Right ventricle myocardium superior (tissue), 1 donor: ENCODE measurements around the gene ZNF75A. TPM values are rescaled to one million over a fixed set of nuclear protein-coding genes. Genes with fewer than 3 reads are reported as not detected.
"Not testable (repeated sequence)": the region's sequence is repeated elsewhere in the genome, so short reads cannot be mapped to it uniquely, and the experiment has no call there.

ENCODE experiments used
- ATAC-seq: fragments of 200-7000 bp; cut with Tn5 transposase; one replicate; pipeline ENCODE4 v1.9.1; 2020; ENCODE audit warnings: mild to moderate bottlenecking; ENCODE audit not compliant: poor library complexity
- DNase-seq: peaks from one replicate; pipeline ENCODE4 v3.0.0-alpha.2; 2020
- intact Hi-C: fragments of 100-400 bp; cut with DNase I; formaldehyde crosslinking; loops from one replicate; pipeline ENCODE4 v1.11.2; 2022
- long read RNA-seq: library from polyadenylated mRNA; unstranded; transcript quantifications from one replicate; pipeline ENCODE4 v2.0.0, GENCODE V29; 2021
- total RNA-seq: library from RNA; stranded (reverse); fragmentation: NEBNext Ultra II Directional; extraction: Animal tissue kit (Norgen Biotek cat#: 25700); gene quantifications from one replicate; pipeline ENCODE4 v1.2.1, GENCODE V29; 2021
- donor health status: DM: no; HTN: yes; CAD: no; lungs with severe emphysema.

The ZNF75A gene
- 16.8 TPM for total RNA-seq
- long read RNA-seq, transcript ZNF75A-205 (6 exons, 2,347 nt): major isoform, 7 of 52 reads
- long read RNA-seq, partial matches to known transcripts: 2 of 52 reads
- long read RNA-seq, other reads (novel, unspliced or antisense): 40 of 52 reads

DNA sequence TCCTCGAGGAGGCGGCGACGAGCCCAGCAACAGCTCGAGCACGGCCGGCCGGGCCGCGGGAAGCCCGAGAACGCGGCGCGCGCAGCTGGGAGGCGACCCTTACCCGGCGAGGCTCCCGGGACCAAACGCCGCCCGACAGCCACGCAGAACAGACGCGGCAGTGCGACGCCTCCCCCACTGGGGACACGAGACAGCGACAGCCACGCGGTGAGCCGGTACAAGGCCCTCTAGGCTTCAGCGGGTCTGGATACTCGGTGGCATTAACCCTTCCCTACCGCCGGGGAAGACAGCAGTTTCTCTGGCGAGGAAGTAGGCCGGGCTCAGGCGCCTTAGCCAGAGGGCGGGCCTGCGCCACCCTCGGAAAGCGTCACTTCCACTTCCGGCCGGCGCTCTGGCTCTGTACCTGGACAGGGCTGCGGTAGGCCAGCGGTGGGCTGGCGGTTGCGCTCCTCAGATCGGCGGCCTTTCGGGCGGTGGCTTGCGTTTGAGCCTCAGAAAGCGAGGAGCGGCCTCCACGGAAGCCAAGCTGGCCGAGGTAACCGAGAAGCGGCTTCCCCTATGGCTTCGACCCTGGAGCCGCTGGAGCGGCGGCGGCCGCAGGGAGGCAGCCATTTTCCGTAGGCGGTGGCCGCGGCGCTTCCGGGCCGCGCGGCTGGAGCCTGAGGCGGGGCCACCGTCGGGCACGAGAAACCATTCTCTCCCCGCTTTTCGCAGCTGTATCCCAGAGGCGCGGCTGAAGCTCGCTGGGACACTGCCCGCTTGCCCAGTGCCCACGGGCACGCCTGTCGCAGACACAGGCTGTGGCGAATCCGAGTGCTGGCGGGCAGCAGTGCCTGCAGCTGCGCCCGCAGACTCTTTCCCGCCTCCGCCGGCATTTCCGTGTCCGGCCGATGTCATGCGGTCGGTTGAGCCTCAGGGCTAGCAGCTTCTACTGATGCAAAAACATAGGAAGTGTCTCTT is at the start of gene ZNF75A, which contains the start of gene TIGD7:
Gene ZNF75A, plus strand, starts transcription at position 389 of the 960 bp plus-strand sequence. CDS start 2,932 bp downstream, outside the sequence.
Gene TIGD7, minus strand, starts transcription at position 322 of the 960 bp plus-strand sequence. CDS start 4,816 bp downstream, outside the sequence.
- peak; percentile 100 for ATAC-seq
- intact Hi-C loops: loop anchor here (2.0 to 10.0 kb wide), 4 partner anchors 41 to 189 kb away; partner anchors contain the start of genes C16orf90 and ZNF200
- DNase-seq: peak; percentile 94

DNA sequence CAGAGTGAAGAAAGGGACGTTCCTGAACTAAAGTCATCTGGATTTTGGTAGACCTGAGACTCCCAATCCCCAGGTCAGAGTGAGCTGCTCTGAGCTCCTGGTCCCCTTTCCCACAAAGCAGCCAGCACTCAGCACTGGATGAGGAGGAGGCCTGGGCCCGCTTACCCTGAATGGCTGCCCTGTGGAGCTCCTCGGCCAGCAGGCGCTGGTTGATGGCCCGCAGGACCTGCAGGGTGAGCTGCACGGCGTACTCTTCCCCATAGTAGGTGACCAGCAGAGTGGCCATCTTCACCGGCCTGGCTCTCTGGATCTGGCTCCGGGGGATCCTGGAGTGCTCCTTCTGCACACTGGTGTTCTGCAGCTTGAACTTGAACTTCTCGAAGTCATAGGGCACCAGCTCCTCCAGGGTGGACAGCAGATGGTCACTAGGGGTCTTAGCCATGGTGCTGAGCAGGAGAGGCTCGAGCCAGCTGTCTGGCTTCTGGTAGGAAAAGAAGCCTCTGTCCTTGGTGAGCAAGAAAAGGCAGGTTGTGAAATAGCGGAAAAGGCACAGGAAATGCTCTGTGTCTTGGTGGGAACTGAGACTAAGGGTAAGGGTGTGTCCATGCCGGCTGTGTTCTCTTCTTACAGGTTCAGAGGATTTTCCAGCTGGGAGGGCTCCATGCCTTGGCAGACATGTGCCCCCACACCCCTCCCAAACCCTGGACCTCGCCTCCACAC is 49.0 kb upstream of the ZNF75A start, which contains the start of gene MEFV:
Gene MEFV, minus strand, starts transcription at position 488 of the 720 bp plus-strand sequence. Its CDS starts 46 bp downstream, at position 442.
- DNase-seq: no peak

DNA sequence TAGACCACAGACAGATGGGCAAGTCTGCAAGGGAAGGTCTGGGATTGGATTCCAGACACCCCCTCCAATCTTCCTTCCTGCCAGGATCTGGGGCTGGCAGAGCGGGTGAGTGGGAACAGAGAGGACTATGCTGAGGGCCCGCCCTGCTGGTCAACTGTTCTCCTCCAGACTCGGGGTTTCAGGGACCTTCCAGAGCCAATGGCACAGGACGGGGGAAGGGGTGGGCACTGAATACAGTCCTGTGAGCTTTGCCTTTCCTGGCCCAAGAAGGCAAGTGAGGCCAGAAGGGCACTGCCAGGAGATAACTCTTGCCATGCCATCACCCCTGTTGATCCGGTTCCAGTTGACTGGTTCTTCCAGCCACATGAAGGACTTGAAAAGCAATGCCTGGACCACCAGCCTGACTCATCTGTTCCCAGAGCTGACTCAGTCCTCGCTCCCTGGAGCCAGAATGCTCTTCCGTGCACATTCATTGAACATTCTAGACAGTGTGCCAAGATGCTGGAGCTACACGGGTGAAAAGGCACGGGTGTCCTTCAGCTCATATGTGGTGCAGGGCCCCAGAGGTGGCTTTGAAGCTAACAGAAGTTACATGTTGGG is 48.3 kb upstream of the ZNF75A start:
- no peak for DNase-seq
- no peak for ATAC-seq
- intact Hi-C loops: no loop called here

More for the DNA sequence above, 49.0 kb upstream of the ZNF75A start, which contains the start of gene MEFV:
- intact Hi-C loops: no loop called here
- ATAC-seq: peak; percentile 66

DNA sequence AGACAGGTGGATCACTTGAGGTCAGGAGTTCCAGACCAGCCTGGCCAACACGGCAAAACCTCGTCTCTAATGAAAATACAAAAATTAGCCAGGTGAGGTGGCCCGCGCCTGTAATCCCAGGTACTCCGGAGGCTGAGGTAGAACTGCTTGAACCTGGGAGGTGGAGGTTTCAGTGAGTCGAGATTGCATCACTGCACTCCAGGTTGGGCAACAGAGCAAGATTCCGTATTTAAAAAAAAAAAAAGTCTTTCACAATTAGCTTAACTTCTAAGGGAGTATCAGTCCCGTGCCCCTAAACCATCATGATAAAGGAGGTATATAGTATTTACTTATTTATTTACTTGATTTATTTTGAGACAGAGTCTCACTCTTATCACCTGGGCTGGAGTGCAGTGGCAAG is 45.5 kb upstream of the ZNF75A start:
- no peak for DNase-seq
- intact Hi-C loops: loop anchor here (5.0 kb wide), 1 partner anchor 197 kb away; no protein-coding TSS in a partner anchor
- ATAC-seq: no peak

DNA sequence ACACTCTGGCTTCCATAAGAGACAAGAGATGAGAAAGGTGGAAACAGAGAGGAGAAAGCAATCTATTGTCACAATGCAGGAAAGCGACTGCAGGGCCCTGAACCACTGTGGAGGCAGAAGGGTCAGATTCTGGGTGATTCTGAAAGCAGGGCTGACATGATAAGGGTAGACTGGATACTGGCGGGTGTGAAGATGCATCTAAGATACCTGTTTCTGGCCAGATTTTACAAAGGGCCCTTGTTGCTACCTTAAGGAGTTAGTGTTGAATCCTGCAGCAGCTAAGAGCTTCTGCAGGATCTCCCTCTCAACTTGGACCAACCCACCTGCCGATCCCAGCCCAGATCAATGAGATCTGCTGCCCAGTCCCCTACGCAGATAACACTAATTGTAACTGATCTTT is 42.8 kb upstream of the ZNF75A start:
- DNase-seq (no peak), ATAC-seq (no peak)
- intact Hi-C loops: loop anchor here (5.0 kb wide), 1 partner anchor 195 kb away; no protein-coding TSS in a partner anchor

DNA sequence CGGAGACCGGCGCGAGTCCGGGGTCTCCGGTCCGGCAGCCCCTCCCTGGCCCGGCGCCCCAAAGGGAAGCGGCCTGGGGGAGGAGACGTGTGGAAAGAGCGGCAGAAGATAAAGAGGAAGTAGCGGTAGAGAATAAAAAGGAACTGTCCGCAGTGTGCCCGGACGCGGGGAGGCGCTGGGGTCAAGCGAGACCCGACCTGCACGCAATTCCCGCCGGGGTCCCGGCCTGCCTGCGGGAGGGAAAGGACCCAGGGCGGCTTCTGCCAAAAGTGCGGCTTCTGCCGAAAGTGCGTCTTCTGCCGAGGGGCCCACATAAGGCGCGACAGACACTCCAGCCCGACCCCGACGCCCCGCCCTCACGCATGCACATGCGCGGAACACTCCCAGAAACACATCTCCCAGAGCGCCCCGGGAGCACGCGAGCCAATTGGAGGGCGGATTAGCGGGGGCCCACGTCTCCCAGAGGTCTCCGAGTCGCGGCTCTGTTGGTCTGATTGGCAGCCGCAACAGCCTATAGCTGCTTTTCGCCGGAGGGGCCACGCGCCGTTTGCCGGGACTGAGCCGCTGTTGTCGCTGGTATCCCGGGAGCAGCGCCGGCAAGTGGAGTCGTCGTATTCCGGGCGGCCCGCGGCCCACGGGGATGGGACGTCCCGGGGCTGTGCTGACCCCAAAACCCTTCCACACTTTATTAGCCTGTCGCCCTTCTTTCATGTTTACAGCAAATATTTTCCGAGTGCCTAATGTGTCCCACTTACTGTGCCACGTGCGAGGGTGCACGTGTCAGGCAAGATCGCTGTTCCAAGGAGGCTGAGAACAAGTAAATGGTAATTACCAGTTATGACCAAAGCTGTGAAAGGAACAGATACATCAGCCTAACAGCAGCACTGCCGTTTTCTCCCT is 40.9 kb upstream of the ZNF75A start:
- DNase-seq (peak; percentile 98), ATAC-seq (peak; percentile 96)
- intact Hi-C loops: loop anchor here (2.0 to 5.0 kb wide), 2 partner anchors 40 to 193 kb away; partner anchors contain the start of genes TIGD7 and ZNF75A

DNA sequence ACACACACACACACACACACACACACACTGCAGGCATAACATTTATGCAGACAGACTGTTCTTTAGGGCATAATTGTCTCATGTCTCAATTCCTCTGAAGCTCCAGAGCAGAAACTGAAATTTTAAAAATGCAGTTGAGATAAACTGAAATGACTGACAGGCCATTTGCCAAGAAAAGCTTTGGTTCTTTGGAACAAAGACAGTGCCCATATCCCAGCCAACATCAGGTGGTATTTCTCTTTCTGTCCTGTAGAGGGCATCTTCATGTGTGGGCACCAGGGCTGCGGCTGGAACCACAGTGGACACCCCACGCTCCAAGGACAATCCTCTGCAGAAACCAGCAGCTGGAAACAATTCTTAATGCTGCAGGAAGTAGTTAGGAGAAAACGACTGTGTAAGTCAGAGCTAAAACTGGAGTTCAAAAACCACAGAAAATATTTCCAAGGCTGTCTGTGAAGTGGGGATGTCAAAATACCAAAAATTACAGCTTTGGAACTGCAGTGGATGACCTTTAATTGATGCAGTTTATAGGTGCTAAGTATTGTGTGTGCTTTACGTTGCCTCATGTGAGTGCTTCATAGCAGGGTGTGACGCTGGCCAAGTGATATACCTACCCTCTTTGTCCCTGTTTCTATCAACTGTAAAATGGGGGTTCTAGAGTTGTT is 38.3 kb upstream of the ZNF75A start:
- DNase-seq (no peak), ATAC-seq (no peak)
- intact Hi-C loops: no loop called here

DNA sequence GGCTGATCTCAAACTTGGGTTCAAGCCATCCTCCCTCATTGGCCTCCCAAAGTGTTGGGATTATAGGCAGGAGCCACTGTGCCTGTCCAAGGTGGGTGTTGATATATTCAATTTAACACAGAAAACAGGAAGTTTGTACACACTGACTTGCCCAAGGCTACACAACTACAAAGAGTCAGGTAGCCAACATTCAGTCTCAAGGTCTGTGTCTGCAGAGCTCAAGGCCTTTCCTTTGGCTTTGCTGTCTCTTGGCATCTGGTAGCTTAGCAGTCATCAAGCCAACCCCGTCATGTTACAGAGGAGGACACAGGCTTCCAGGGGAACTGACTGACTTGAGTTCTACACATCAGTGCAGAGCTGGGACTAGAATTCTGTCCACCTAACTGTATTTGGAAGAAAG is 37.0 kb upstream of the ZNF75A start:
- ATAC-seq (no peak), DNase-seq (no peak)
- intact Hi-C loops: no loop called here

DNA sequence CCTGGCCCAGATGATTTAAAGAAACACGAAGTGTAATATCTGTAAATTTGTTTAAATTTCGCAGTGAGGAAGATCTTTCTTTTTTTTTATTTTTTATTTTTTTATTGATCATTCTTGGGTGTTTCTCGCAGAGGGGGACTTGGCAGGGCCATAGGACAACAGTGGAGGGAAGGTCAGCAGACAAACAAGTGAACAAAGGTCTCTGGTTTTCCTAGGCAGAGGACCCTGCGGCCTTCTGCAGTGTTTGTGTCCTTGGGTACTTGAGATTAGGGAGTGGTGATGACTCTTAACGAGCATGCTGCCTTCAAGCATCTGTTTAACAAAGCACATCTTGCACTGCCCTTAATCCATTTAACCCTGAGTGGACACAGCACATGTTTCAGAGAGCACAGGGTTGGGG is 34.6 kb upstream of the ZNF75A start:
- DNase-seq, intact Hi-C loops, ATAC-seq: not testable (repeated sequence)

DNA sequence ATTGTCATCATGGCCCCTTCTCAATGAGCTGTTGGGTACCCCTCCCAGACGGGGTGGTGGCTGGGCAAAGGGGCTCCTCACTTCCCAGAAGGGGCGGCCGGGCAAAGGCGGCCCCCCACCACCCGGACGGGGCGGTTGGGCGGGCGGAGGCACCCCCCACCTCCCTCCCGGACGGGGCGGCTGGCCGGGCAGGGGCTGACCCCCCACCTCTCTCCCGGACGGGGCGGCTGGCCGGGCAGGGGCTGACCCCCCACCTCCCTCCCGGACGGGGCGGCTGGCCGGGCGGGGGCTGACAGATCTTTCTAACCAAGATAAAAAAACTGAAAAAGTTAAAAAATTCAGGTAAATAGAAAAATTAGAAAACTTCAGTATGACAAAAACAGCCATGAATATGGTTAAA is 34.0 kb upstream of the ZNF75A start:
- DNase-seq, ATAC-seq, intact Hi-C loops: not testable (repeated sequence)

DNA sequence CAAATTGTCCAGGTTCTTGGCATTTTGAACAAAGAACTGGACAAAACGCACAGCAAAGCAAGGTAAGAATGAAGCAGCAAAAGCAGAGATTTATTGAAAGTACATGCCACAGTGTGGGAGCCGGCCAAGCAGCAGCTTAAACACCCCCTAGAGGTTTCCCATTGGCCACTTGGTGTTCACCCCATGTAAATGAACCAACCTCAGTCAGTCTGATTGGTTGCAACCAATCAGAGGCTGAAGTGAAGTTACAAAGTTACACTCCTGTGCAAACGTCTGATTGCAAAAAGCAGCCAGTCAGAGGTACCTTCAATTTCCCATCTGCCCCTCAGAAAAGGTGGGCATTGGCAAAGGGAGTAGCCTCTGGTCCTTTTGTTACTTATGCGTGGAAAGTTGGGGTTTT is 30.8 kb upstream of the ZNF75A start:
- no peak for DNase-seq
- ATAC-seq: no peak
- intact Hi-C loops: no loop called here

DNA sequence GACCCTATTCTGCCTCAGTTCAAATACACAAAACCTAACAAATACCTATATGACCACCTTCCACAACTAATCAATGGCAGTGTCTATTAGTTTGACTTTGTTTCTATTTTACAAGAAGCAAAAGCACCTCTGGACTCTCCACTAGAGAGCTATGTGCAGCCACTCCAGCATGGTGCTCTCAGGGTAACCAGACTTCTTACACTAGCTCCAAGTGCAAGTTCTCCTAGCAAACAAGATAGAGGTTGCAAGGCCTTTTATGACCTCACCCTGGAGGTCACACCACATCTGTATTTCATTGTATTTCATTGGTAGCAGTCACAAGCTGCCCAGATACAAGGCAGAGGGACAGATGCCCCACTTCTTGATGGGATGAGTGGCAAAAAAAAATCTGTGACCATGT is 30.4 kb upstream of the ZNF75A start:
- intact Hi-C loops: no loop called here
- DNase-seq (no peak), ATAC-seq (no peak)

DNA sequence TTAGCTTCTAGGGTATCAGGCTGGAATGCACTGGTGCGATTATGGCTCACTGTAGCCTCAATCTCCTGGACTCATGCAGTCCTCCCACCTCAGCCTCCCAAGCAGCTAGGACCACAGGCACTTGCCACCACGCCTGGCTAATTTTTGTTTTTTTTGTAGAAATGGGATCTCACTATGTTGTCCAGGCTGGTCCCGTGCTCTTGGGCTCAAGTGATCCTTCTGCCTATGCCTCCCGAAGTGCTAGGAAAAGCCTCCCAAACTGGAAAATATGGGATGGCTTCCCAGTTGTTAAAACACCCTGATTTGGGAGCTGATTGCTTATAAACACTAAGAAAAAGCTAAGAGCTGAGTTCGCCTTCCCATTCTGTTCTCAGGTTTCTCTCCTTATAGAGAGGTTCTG is 28.6 kb upstream of the ZNF75A start:
- ATAC-seq (no peak), DNase-seq (no peak)
- intact Hi-C loops: no loop called here

DNA sequence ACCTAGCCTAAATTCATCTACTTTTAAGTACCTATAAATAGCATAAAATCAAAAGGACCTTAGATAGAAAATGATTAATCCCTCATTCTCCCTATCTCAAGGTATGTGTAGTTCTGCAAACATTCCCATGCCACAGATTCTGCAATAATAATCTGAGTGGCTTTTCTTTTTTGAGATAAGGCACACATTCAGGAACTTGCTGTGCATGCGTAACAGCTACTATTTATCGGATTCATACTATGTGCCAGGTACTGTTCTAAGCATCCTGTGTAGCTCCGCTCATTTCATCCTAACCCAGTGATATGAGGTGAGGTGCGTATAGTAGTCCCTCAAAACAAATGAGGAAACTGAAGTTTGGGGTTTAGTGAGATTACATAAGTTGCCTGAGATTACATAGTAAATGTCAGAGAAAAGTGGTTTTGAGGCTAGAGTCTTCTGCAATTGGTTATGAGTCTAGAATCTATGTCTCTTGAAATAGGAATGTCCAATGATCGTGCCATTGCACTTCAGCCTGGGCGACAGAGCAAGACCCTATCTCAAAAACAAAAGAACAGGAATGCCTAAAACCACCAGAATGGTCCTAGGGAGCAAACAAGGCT is 24.0 kb upstream of the ZNF75A start:
- intact Hi-C loops: loop anchor here (10.0 kb wide), 1 partner anchor 223 kb away; the partner anchor contains the start of gene CLUAP1
- ATAC-seq (no peak), DNase-seq (no peak)

DNA sequence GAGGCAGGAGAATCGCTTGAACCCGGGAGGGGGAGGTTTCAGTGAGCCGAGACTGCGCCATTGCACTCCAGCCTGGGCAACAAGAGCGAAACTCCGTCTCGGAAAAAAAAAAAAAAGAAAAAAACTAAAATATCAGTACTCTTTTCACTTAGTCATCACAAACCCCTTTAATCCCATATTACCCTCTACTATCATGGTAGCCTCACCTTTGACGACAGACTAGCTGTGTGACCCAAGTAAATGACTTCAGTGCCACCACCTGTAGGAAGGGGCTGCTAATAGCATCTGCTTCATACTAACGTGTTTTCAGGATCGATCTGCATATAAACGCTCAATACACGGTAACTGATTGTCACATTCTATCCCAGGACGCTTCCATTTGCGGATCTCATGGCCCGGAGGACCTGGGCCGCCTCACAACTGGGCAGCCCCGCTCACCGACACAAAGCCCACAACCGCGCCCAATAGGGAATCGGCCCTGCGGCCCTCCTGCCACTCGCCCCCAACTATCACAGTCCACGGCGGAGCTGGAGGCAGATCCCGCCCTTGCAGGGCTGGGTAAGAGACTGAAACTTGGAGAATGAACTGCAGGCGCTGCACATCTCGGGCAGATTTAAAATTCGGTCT is 23.1 kb upstream of the ZNF75A start:
- intact Hi-C loops: loop anchor here (10.0 kb wide), 1 partner anchor 223 kb away; the partner anchor contains the start of gene CLUAP1
- DNase-seq: no peak
- peak; percentile 45 for ATAC-seq
